PFSK-1 (cell line): ENCODE data around the gene ARCN1.

Source experiments
- POLR2AphosphoS5 ChIP-seq: IDR thresholded peaks from 2 replicates; pipeline ENCODE4 v1.6.1; 2012; ENCODE audit warnings: low read depth, mild to moderate bottlenecking, control low read depth, low read length, moderate library complexity
- SIN3A ChIP-seq: IDR thresholded peaks from 2 replicates; pipeline ENCODE4 v1.6.1; 2012; ENCODE audit warnings: mild to moderate bottlenecking, low read length, moderate library complexity, borderline replicate concordance; ENCODE audit not compliant: insufficient read depth
- TAF1 ChIP-seq: IDR thresholded peaks from 2 replicates; pipeline ENCODE4 v1.6.1; 2012; ENCODE audit warnings: low read length, control low read depth, borderline replicate concordance; ENCODE audit not compliant: insufficient read depth
- TF ChIP-seq, protein P1 (sequence below), 2 experiments: IDR thresholded peaks; 2 replicates each; pipeline versions ENCODE4 v1.6.1 to v1.8.0; 2011 to 2012; ENCODE audit warnings: low read depth in 2 of 2, low read length in 2 of 2, control low read depth in 1 of 2, inconsistent platforms in 1 of 2, mild to moderate bottlenecking in 1 of 2, moderate library complexity in 1 of 2; ENCODE audit not compliant: insufficient read depth in 1 of 2

DNA sequence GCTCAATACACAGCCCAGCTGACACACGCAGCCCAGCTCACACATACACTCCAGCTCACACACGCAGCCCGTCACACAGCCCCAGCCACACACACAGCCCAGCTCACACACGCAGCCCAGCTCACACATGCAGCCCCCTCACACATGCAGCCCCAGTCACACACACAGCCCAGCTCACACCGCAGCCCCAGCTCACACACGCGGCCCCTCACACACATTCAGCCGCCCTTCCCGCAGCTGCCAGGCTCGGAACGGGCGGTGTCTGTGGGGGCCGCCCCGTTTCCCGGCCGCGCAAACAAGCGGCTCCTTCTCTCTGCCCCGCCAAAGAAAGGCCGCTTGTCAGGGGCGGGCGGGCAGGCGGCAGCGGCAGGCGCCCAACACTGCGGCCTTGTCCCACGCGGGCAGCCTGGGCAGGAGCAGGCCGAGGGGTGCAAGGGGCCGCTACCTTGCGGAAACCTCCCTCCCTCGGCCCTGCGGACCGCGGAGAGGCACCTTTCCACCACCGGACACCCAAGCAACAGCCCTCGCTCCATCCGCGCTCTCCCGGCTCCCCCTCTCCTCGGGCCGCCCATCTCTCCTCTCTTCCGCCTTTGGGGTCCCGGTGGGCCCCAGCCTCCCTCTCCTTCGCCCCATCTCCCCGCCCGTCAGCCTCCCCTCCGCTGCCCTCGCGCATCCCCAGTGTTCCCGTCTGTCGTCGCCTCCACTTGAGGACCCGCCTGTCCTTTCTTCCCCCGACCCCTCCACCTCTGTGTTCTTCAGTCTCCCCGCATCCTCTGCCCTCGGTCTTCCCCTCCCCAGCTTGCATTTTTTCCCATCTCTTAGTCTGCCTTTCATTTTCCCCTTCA, 37.4 kb downstream of the ARCN1 start:
- TF ChIP-seq, protein P1, sequence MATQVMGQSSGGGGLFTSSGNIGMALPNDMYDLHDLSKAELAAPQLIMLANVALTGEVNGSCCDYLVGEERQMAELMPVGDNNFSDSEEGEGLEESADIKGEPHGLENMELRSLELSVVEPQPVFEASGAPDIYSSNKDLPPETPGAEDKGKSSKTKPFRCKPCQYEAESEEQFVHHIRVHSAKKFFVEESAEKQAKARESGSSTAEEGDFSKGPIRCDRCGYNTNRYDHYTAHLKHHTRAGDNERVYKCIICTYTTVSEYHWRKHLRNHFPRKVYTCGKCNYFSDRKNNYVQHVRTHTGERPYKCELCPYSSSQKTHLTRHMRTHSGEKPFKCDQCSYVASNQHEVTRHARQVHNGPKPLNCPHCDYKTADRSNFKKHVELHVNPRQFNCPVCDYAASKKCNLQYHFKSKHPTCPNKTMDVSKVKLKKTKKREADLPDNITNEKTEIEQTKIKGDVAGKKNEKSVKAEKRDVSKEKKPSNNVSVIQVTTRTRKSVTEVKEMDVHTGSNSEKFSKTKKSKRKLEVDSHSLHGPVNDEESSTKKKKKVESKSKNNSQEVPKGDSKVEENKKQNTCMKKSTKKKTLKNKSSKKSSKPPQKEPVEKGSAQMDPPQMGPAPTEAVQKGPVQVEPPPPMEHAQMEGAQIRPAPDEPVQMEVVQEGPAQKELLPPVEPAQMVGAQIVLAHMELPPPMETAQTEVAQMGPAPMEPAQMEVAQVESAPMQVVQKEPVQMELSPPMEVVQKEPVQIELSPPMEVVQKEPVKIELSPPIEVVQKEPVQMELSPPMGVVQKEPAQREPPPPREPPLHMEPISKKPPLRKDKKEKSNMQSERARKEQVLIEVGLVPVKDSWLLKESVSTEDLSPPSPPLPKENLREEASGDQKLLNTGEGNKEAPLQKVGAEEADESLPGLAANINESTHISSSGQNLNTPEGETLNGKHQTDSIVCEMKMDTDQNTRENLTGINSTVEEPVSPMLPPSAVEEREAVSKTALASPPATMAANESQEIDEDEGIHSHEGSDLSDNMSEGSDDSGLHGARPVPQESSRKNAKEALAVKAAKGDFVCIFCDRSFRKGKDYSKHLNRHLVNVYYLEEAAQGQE (IDR thresholded peaks at IDR 0.05; ENCODE audit: insufficient read depth in 1 of 2, low read depth in 2 of 2, low read length in 2 of 2), result no peak
- TF ChIP-seq POLR2AphosphoS5, result no peak
- TF ChIP-seq TAF1, result no peak
- no peak for TF ChIP-seq SIN3A
